Activated CD8-positive, alpha-beta memory T cell treated with anti-CD3 and anti-CD28 coated beads for 36 hours (primary cell): Measurements from ENCODE around the gene PRIMA1. TPM values are rescaled to one million over a fixed set of nuclear protein-coding genes. Genes with fewer than 3 reads are reported as not detected.

Experiments
- CTCF ChIA-PET: fragments of 350-600 bp; sonication (Branson Sonifier 250); formaldehyde crosslinking; loops from one replicate; lab custom pipeline; 2021; ENCODE audit warnings: antibody characterized with exemption; lab: Charles Lee
- POLR2A ChIA-PET: fragments of 350-600 bp; sonication (Branson Sonifier 250); formaldehyde crosslinking; loops from one replicate; lab custom pipeline; 2021; ENCODE audit warnings: antibody characterized with exemption; lab: Charles Lee
- total RNA-seq, 2 experiments: library from RNA; stranded (reverse); gene quantifications; one replicate each; pipeline ENCODE4 v1.2.3, GENCODE V29; 2021

The PRIMA1 gene
- total RNA-seq, 2 experiments from 2014 or later = not detected

DNA sequence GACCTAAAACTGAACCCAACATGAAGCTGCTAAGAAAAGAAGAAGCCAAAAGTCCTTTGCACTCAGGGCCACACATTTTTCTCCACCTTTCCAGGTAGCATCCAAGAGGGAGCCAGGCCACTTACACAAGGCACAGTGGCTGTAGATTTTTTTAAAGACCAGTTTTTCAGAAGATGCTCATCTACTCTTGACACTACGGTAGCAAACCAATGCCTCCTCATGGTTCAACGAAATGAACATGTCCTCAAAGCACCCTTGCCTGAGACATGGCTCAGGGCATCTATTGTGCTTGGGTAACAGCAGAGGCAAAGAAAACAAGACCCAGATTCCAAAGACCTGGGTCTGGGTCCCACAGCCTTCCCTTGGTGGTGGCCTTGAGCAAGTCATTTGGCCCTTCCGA is 22.3 kb downstream of the PRIMA1 start:
- ChIA-PET CTCF (no interaction called here), POLR2A (no interaction called here)

DNA sequence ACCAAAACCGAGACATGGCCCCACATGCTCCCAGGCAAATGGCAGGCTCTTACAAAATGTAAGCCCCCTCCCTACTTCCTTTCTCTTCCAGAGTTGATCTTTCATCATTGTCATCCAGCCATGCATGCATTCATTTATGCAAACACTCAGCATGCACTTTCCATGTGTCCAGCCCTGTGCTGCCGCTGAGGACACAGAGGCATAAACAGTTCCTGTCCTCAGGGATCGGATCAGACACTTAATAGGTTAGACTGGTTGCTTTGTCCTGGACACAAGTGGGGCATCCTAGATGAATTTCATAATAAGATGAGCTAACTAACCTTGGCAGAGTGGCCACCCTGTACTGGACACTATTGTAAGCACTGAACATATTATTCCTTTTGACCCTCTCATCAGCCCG is 23.1 kb downstream of the PRIMA1 start:
- CTCF ChIA-PET = no interaction called here
- POLR2A ChIA-PET = no interaction called here

DNA sequence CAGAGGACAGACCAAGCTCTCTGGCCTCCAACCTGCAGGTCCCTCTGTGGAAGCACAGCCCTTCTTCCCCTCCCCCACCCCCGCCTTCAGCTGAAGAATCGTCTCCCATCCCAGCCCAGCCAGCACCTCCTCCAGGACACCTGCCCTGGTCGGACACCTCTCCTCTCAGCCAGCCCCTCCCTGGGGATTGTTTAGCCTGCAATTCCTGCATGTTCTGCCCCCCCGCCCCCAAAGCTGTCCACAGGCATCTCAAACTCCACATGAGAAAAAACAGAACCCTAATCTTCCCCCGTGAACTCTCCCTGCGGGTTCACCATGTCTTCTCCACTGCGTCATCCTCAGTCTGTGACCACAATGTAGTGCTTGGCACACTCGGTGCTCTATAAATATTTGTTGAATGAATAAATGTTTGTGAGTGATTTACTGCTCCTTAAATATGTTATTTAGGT is 24.1 kb downstream of the PRIMA1 start:
- POLR2A ChIA-PET = no interaction called here

GRCh38 chr14:93759719-93760307 is 28.5 kb downstream of the PRIMA1 start:
- ChIA-PET CTCF (no interaction called here), POLR2A (no interaction called here)

More for the DNA sequence above, 24.1 kb downstream of the PRIMA1 start:
- CTCF ChIA-PET = no interaction called here

DNA sequence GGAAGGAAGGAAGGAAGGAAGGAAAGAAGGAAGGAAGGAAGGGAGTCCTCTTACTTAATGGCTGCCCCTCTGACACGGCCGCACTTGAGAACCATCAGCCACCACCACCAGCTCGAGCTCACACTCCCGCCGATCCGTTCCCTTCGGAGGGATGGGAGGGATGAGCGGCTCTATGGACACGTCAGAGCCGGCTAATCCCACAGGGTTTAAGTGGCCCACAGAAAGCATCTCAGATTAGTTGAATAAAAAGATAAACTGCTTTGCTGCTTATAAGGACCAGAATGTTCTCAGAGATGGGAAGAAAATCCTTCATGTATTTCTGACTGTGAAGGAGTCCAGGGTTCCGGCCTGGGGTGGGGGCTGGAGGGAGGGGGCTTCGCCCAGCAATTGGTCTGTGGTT is 31.1 kb downstream of the PRIMA1 start:
- CTCF ChIA-PET = no interaction called here
- POLR2A ChIA-PET = no interaction called here

GRCh38 chr14:93753647-93754046 is 34.6 kb downstream of the PRIMA1 start:
- POLR2A ChIA-PET = no interaction called here
- CTCF ChIA-PET = no interaction called here

DNA sequence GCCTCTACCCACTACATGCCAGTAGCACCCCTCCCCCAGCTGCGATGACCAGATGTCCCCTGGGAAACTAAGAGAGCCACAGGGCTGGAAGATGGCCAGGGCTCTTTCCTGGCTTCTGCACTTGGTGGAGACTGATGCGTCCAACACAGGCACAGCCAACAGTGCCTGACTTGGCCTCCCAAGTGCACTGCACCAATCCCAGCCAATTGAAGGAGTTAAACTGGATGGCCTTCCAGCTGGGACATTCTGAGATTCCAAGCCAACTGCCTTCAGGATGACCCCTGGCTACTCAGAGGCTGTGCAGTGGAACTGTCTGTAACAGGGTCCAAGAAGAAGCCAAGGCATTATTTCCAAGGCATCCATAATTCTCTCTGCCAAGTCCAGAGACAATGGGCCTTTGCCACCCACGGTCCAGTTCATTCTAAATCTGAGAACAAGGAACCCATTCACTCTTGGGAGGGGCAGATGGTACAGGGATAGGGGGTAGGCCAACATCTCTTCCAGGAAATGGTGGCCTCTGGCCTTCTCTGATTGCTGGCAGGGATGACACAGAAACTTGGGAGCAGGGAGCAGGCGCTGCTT is 35.2 kb downstream of the PRIMA1 start:
- CTCF ChIA-PET = no interaction called here
- POLR2A ChIA-PET = no interaction called here

DNA sequence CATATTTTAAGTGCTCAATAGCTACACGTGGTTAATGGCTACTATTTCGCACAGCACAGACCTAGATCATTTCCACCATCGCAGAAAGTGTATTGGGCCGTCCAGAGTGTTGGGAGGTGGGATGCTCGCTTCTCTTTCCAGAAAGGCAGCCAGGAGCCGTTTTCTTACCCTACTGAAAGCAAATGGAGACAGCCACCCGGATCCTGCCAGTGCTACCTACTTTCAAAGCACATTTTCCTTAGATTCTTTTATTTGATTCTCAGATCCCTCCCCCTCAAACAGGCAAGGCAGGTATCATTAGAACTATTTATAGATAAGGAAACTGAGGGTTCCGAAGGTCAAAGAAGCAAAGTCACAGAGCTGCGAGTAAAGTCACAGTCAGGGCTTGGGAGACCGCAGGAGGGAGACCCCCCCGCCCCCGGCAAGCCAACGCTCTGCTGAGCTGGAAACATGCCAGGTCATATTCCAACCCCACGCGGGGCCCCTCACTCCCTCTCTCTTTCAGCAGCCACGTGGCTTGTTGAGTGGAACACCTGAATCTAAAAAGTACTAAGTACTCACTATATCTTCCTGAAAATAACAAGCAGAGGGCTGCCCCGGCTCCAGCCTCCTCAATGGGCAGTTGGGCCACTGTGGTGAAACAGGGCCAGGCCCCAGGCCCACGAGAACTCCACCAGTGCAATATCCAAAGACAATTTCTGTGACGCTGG is 36.2 kb downstream of the PRIMA1 start:
- ChIA-PET CTCF (no interaction called here), POLR2A (no interaction called here)

- ChIA-PET CTCF (no interaction called here), POLR2A (no interaction called here)
These were observed 39.2 kb downstream of the PRIMA1 start for GRCh38 chr14:93749076-93749420.

GRCh38 chr14:93748208-93749075 is 39.8 kb downstream of the PRIMA1 start:
- CTCF ChIA-PET = no interaction called here
- POLR2A ChIA-PET = no interaction called here

DNA sequence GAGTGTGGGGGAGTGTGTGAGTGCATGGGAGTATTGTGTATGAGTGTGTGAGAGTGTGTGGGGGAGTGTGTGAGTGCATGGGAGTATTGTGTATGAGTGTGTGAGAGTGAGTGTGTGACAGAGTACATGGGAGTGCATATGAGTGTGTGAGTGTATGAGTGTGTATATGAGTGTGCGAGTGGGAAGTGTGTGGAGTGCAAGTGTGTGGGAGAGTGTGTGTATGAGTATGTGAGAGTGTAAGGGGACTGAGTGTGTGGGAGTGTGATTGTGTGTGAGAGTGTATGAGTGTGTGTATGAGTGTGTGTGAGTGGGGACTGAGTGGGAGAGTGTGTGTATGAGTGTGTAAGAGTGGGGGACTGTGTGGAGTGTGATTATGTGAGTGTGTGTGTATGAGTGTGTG is 40.7 kb downstream of the PRIMA1 start:
- CTCF ChIA-PET = no interaction called here
- POLR2A ChIA-PET = no interaction called here

DNA sequence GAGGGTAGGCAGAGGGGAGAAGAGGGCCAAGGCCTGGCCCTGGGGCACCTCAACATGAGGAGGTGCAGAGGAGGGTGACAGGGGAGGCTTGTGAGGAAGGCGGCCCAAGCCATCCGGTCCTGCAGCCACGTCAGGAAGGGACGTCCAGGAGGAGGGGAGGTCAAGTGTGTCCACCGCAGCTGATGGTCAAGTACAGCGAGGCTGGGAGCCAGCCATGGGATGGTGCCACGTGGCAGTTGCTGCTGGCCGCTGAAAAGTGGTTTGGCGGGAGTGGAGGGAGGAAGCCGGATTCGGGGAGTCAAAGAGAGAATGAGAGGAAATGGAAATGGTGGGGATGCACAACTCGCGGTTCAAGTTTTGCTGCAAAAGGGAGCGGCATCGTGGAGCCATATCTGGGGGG is 41.2 kb downstream of the PRIMA1 start:
- CTCF ChIA-PET = no interaction called here
- POLR2A ChIA-PET = no interaction called here

DNA sequence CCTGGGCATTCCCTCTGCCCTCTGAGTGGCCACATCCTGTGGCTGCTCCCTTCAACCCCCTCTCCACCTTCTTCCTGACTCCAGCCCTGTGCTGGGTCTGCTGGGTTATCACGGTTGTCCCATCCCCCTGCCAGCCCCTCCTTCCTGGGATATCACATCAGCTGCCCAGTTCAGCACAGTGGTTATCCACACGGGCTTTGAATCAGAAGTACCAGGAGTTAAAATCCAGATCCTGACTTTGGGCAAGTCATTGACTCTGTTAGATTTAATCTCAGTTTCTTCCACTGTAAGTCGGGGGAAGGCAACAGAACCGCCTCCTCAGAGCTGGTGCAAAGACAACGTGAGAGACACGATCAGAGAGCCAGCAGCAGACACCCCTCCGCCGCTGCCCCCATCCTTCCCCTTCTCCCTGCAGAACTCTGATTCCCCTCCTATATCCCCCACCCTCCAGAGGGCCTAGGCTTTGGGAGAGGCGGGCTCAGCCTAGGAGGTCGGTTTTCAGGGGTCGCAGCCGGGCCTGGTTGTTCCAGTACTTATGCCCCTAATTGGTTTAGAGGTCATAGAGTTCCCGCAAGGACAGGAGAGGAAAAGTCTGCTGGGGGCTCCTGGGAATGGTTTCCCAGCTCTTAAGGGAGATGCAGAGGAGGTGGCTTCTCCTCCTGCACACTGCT is 42.5 kb downstream of the PRIMA1 start:
- ChIA-PET CTCF (no interaction called here), POLR2A (no interaction called here)

- ChIA-PET POLR2A (no interaction called here), CTCF (no interaction called here)
These were observed 43.4 kb downstream of the PRIMA1 start for GRCh38 chr14:93744876-93745275.

DNA sequence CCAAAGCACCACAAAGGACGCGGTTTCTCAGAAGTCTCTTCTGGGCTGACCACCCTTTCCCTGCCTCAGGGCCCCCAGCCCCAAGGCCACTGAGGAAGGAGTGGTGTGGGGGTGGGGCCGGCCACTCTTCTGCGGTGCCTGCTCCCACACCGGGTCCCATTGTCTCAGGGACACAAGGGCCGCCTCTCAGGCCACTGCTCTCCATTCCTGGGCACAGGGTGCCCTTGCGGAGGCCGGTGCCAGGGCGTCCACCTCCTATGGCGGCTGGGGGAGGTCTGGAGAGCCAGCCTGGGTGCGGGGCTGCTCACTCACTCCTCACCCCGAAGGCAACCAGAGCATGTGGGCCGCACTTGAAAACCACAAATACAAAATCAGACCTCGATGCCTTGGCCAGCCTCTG is 44.1 kb downstream of the PRIMA1 start:
- ChIA-PET POLR2A (no interaction called here), CTCF (no interaction called here)

DNA sequence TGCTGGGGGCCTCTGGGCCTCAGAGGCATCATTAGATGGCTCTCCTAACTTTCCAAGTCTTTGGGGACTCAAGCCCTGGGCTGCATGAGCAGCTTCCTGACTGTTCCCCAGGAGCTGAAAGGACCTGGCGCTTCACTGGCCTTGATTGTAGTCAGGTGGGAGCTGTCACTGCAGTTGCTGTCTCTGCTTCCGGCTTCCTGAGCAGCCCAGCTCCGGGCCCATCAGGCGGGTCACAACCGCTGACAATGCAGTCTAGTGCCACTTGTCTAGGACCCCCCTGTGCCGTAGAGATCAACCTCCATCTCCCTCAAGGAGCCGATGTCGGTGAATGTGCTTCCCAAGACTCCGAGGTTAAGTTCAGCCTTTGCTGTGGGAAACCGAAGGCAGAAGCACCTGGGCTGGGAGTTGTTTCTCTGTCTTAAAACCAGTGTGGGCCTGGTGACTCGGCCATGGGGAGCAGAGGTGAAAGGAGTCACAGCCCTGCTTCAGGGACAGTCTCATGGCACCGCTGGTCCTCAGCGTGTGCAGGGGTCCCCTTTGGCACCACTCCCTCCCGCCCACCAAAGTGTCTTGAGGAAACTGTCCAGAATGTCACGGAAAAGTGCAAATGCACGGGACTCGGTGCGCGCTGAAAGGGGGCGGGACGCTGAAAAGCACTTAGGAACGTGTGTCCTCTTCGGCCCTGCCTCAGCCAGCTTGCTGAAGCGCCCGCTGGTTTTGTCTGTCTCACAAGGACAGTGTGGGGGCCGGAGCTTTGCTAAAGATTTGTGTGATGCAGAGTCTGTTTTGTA is 44.8 kb downstream of the PRIMA1 start:
- ChIA-PET POLR2A (no interaction called here), CTCF (no interaction called here)

- ChIA-PET POLR2A (no interaction called here), CTCF (interaction anchor here (0.6 kb wide), 1 partner anchor 720 kb away, joined by 3 read pairs; no protein-coding TSS in a partner anchor)
These were observed 45.5 kb downstream of the PRIMA1 start for GRCh38 chr14:93742761-93743160.

DNA sequence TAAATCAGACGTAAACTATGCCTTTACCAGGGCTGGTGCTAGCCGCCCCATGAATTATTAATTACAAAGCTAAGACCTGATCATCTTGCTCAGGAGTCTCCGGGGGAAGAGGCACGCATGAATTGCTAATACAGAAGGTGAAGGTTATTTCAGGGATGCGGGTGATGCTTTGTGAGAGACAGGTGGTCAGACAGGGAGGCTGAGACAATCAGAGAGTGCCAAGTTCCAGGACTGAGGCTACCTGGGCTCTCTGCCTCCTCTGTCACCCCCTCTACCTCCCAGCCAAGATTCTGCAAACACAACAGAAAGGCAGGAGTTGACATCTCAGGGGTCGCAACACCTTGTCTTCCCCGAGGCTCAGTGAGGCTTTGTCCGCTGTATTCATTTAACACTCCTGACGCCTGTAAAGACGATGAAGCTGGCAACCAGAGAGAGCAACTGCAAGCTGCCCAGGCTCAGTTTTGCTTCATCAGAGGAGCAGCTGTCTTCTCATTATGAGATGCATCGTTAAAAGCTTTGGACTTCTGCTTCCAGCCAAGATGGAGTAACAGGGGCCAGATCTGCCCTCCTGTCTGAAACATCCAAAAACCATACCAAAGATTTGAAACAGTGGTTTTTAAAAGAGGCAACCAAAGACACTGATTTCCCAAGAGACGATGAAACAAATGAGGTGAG is 46.6 kb downstream of the PRIMA1 start:
- ChIA-PET POLR2A (no interaction called here), CTCF (no interaction called here)
